Measurements from ENCODE around the gene NR2F2.
A peak's percentile ranks its signal among the peaks of the same experiment; 100 is the strongest.

The NR2F2 gene

GRCh38 chr15:96330450-96331143 lies at the start of gene NR2F2:
Gene NR2F2 (plus strand): TSS chr15:96330700. CDS start chr15:96332106, 1,406 bp downstream.
- Histone ChIP-seq H3K36me3 (ENCODE audit: control insufficient read depth, insufficient read depth, low read length) (no peaks in the 10 kb centered on the region), H3K27ac (ENCODE audit: low read depth, low read length) (no peak within 1 kb of the TSS), H3K9ac (ENCODE audit: low read length) (no peak within 1 kb of the TSS), H3K4me1 (ENCODE audit: control insufficient read depth, insufficient read depth, low read length) (peaks cover 56% of the 10 kb centered on the region), H3K4me3 (ENCODE audit: low read depth, low read length) (peak within 1 kb of the TSS; percentile 61), H3K9me3 (ENCODE audit: control insufficient read depth, insufficient read depth, low read depth, low read length) (no peaks in the 10 kb centered on the region), H3K27me3 (ENCODE audit: control insufficient read depth, insufficient read depth, low read length) (peaks cover 95% of the 10 kb centered on the region)

- Histone ChIP-seq H3K27ac (ENCODE audit: low read depth, low read length) (no peak overlapping the region), H3K4me3 (ENCODE audit: low read depth, low read length) (no peak overlapping the region), H3K9ac (ENCODE audit: low read length) (no peak overlapping the region)
These were observed 45.2 kb upstream of the NR2F2 start for GRCh38 chr15:96285305-96285704.

GRCh38 chr15:96285729-96286254 lies 44.7 kb upstream of the NR2F2 start:
- H3K9me3 ChIP-seq (ENCODE audit: control insufficient read depth, insufficient read depth, low read depth, low read length), result no peaks in the 10 kb centered on the region
- no peak overlapping the region for H3K27ac ChIP-seq (ENCODE audit: low read depth, low read length)
- peaks cover 8% of the 10 kb centered on the region; the same call in 1 of the 2 replicates for H3K27me3 ChIP-seq (ENCODE audit: control insufficient read depth, insufficient read depth, low read length)
- peaks cover 21% of the 10 kb centered on the region for H3K4me1 ChIP-seq (ENCODE audit: control insufficient read depth, insufficient read depth, low read length)
- H3K9ac ChIP-seq (ENCODE audit: low read length), result no peak overlapping the region
- no peaks in the 10 kb centered on the region for H3K36me3 ChIP-seq (ENCODE audit: control insufficient read depth, insufficient read depth, low read length)
- no peak overlapping the region for H3K4me3 ChIP-seq (ENCODE audit: low read depth, low read length)

More at GRCh38 chr15:96285305-96285704, 45.2 kb upstream of the NR2F2 start:
- H3K36me3 ChIP-seq (ENCODE audit: control insufficient read depth, insufficient read depth, low read length), result no peaks in the 10 kb centered on the region
- no peaks in the 10 kb centered on the region for H3K9me3 ChIP-seq (ENCODE audit: control insufficient read depth, insufficient read depth, low read depth, low read length)
- H3K4me1 ChIP-seq (ENCODE audit: control insufficient read depth, insufficient read depth, low read length), result peaks cover 21% of the 10 kb centered on the region
- H3K27me3 ChIP-seq (ENCODE audit: control insufficient read depth, insufficient read depth, low read length), result peaks cover 8% of the 10 kb centered on the region; the same call in 1 of the 2 replicates

- Histone ChIP-seq H3K9ac (ENCODE audit: low read length) (no peak overlapping the region), H3K9me3 (ENCODE audit: control insufficient read depth, insufficient read depth, low read depth, low read length) (no peaks in the 10 kb centered on the region)
These were observed 39.8 kb upstream of the NR2F2 start for GRCh38 chr15:96290679-96291078.

GRCh38 chr15:96292635-96293034 lies 37.9 kb upstream of the NR2F2 start:
- Histone ChIP-seq H3K36me3 (ENCODE audit: control insufficient read depth, insufficient read depth, low read length) (no peaks in the 10 kb centered on the region), H3K9me3 (ENCODE audit: control insufficient read depth, insufficient read depth, low read depth, low read length) (peaks cover 6% of the 10 kb centered on the region), H3K27ac (ENCODE audit: low read depth, low read length) (no peak overlapping the region), H3K27me3 (ENCODE audit: control insufficient read depth, insufficient read depth, low read length) (no peaks in the 10 kb centered on the region), H3K4me3 (ENCODE audit: low read depth, low read length) (no peak overlapping the region), H3K4me1 (ENCODE audit: control insufficient read depth, insufficient read depth, low read length) (peaks cover 25% of the 10 kb centered on the region), H3K9ac (ENCODE audit: low read length) (no peak overlapping the region)

More at GRCh38 chr15:96290679-96291078, 39.8 kb upstream of the NR2F2 start:
- H3K27me3 ChIP-seq (ENCODE audit: control insufficient read depth, insufficient read depth, low read length), result peaks cover under 1% of the 10 kb centered on the region; the same call in 1 of the 2 replicates
- H3K27ac ChIP-seq (ENCODE audit: low read depth, low read length), result no peak overlapping the region
- H3K4me1 ChIP-seq (ENCODE audit: control insufficient read depth, insufficient read depth, low read length), result peaks cover 32% of the 10 kb centered on the region
- no peaks in the 10 kb centered on the region for H3K36me3 ChIP-seq (ENCODE audit: control insufficient read depth, insufficient read depth, low read length)
- H3K4me3 ChIP-seq (ENCODE audit: low read depth, low read length), result no peak overlapping the region

GRCh38 chr15:96293441-96293840 lies 37.1 kb upstream of the NR2F2 start:
- Histone ChIP-seq H3K9ac (ENCODE audit: low read length) (no peak overlapping the region), H3K9me3 (ENCODE audit: control insufficient read depth, insufficient read depth, low read depth, low read length) (peaks cover 14% of the 10 kb centered on the region), H3K36me3 (ENCODE audit: control insufficient read depth, insufficient read depth, low read length) (no peaks in the 10 kb centered on the region), H3K4me3 (ENCODE audit: low read depth, low read length) (no peak overlapping the region), H3K27ac (ENCODE audit: low read depth, low read length) (no peak overlapping the region), H3K4me1 (ENCODE audit: control insufficient read depth, insufficient read depth, low read length) (peaks cover 25% of the 10 kb centered on the region), H3K27me3 (ENCODE audit: control insufficient read depth, insufficient read depth, low read length) (no peaks in the 10 kb centered on the region)

- no peak overlapping the region; the same call in 1 of the 2 replicates for H3K4me3 ChIP-seq (ENCODE audit: low read depth, low read length)
- peaks cover 19% of the 10 kb centered on the region for H3K9me3 ChIP-seq (ENCODE audit: control insufficient read depth, insufficient read depth, low read depth, low read length)
- H3K9ac ChIP-seq (ENCODE audit: low read length), result no peak overlapping the region
- no peak overlapping the region for H3K27ac ChIP-seq (ENCODE audit: low read depth, low read length)
- H3K4me1 ChIP-seq (ENCODE audit: control insufficient read depth, insufficient read depth, low read length), result peaks cover 25% of the 10 kb centered on the region
- H3K27me3 ChIP-seq (ENCODE audit: control insufficient read depth, insufficient read depth, low read length), result no peaks in the 10 kb centered on the region
- H3K36me3 ChIP-seq (ENCODE audit: control insufficient read depth, insufficient read depth, low read length), result no peaks in the 10 kb centered on the region
These were observed 35.7 kb upstream of the NR2F2 start for GRCh38 chr15:96294766-96295165.

GRCh38 chr15:96296264-96296663 lies 34.2 kb upstream of the NR2F2 start:
- peaks cover 25% of the 10 kb centered on the region for H3K4me1 ChIP-seq (ENCODE audit: control insufficient read depth, insufficient read depth, low read length)
- H3K27me3 ChIP-seq (ENCODE audit: control insufficient read depth, insufficient read depth, low read length), result no peaks in the 10 kb centered on the region
- H3K9ac ChIP-seq (ENCODE audit: low read length), result no peak overlapping the region
- peaks cover 19% of the 10 kb centered on the region for H3K9me3 ChIP-seq (ENCODE audit: control insufficient read depth, insufficient read depth, low read depth, low read length)
- no peak overlapping the region for H3K4me3 ChIP-seq (ENCODE audit: low read depth, low read length)
- H3K36me3 ChIP-seq (ENCODE audit: control insufficient read depth, insufficient read depth, low read length), result no peaks in the 10 kb centered on the region
- no peak overlapping the region for H3K27ac ChIP-seq (ENCODE audit: low read depth, low read length)

GRCh38 chr15:96297783-96298182 lies 32.7 kb upstream of the NR2F2 start:
- peaks cover 19% of the 10 kb centered on the region for H3K9me3 ChIP-seq (ENCODE audit: control insufficient read depth, insufficient read depth, low read depth, low read length)
- peaks cover 25% of the 10 kb centered on the region for H3K4me1 ChIP-seq (ENCODE audit: control insufficient read depth, insufficient read depth, low read length)
- H3K27me3 ChIP-seq (ENCODE audit: control insufficient read depth, insufficient read depth, low read length), result no peaks in the 10 kb centered on the region
- H3K27ac ChIP-seq (ENCODE audit: low read depth, low read length), result no peak overlapping the region
- no peaks in the 10 kb centered on the region for H3K36me3 ChIP-seq (ENCODE audit: control insufficient read depth, insufficient read depth, low read length)
- H3K4me3 ChIP-seq (ENCODE audit: low read depth, low read length), result no peak overlapping the region
- no peak overlapping the region for H3K9ac ChIP-seq (ENCODE audit: low read length)

GRCh38 chr15:96298217-96298616 lies 32.3 kb upstream of the NR2F2 start:
- Histone ChIP-seq H3K4me1 (ENCODE audit: control insufficient read depth, insufficient read depth, low read length) (peaks cover 25% of the 10 kb centered on the region), H3K4me3 (ENCODE audit: low read depth, low read length) (no peak overlapping the region), H3K9ac (ENCODE audit: low read length) (no peak overlapping the region), H3K27ac (ENCODE audit: low read depth, low read length) (no peak overlapping the region), H3K9me3 (ENCODE audit: control insufficient read depth, insufficient read depth, low read depth, low read length) (peaks cover 19% of the 10 kb centered on the region), H3K36me3 (ENCODE audit: control insufficient read depth, insufficient read depth, low read length) (no peaks in the 10 kb centered on the region), H3K27me3 (ENCODE audit: control insufficient read depth, insufficient read depth, low read length) (no peaks in the 10 kb centered on the region)

GRCh38 chr15:96300836-96301235 lies 29.7 kb upstream of the NR2F2 start:
- Histone ChIP-seq H3K9me3 (ENCODE audit: control insufficient read depth, insufficient read depth, low read depth, low read length) (peaks cover 19% of the 10 kb centered on the region), H3K27me3 (ENCODE audit: control insufficient read depth, insufficient read depth, low read length) (no peaks in the 10 kb centered on the region), H3K27ac (ENCODE audit: low read depth, low read length) (no peak overlapping the region), H3K4me3 (ENCODE audit: low read depth, low read length) (no peak overlapping the region), H3K4me1 (ENCODE audit: control insufficient read depth, insufficient read depth, low read length) (peaks cover 5% of the 10 kb centered on the region; the same call in 1 of the 2 replicates), H3K9ac (ENCODE audit: low read length) (no peak overlapping the region), H3K36me3 (ENCODE audit: control insufficient read depth, insufficient read depth, low read length) (no peaks in the 10 kb centered on the region)
